ENCODE data around the gene QSOX2.

The QSOX2 gene

DNA sequence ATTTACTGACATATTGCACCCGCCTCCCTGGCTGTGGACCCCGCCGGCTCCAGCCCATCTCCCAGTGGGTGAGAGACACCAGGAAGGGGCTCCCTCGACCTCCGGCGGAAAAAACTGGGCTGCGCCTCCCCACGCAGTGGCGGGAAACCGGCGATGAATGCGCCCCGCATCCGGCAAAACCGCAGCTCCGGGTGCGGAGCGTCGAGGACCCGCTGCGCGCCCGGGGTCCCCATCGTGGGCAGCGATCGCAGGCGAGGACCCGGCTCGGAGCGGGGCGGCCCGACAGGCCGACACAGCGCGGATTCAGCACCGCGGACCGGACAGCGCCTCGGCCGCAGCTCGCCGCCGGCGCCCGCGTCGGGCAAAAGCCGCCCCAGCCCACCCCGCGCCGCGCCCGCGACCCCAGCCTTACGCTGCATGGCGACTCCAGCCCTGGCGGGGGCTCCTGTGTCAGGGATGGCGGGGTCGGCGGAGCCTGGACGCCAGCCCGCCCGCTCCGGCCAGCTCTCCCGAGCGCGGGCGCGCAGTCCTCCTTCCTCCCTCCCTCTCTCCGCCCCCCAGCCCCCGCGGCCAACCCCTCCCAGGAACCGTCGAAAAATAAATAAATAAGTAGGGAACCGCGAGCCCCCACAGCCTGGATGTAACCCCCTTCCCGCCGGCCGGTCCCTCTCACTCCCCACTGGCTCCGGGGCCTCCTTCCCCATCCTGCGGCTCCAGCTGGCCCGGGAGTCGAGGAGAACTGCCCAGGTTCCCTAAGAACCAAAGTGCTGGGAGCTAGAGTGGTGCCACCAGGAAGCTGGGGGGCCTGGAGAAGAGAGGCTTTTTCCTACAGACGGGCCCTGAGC is 43.8 kb downstream of the QSOX2 start:
- no peak for ATAC-seq

DNA sequence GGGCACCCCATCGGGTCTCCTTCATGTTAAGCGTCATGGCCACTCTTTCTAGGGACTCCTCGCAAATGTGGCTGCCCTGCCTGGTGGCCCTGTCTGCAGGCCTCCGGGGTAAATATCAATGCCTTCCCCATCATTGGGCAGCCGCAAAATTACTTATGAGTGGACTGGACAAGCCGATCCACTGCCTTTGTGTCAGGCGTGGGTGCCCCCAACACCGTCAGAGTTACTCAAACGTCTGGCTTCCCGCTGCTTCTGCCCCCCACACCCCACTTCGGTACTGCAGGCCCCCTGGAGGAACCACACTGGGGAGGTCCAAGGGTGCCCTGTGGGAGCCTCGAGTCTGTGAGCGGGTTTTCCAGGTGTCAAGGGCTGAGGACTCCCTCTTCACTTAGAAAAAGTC is 44.4 kb downstream of the QSOX2 start:
- no peak for ATAC-seq

DNA sequence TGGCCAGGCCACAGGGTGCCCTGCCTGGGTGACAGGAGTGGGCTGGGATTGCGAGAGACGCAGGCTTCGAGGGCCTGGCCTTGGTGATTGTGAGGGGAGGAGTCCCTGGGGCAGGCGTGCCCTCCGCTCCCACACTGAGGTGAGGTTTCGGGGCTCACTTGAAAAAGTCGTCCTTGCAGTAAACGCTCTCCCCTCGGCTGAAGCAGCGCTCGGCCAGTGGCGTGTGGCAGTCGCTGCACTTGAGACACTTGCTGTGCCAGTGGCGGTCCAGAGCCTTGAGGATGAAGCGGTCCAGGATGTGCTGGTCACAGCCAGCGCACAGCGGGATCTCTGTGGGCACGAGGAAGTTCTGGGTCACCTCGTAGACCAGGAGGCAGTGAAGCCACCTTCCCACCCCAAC is 45.2 kb downstream of the QSOX2 start:
- ATAC-seq = no peak

DNA sequence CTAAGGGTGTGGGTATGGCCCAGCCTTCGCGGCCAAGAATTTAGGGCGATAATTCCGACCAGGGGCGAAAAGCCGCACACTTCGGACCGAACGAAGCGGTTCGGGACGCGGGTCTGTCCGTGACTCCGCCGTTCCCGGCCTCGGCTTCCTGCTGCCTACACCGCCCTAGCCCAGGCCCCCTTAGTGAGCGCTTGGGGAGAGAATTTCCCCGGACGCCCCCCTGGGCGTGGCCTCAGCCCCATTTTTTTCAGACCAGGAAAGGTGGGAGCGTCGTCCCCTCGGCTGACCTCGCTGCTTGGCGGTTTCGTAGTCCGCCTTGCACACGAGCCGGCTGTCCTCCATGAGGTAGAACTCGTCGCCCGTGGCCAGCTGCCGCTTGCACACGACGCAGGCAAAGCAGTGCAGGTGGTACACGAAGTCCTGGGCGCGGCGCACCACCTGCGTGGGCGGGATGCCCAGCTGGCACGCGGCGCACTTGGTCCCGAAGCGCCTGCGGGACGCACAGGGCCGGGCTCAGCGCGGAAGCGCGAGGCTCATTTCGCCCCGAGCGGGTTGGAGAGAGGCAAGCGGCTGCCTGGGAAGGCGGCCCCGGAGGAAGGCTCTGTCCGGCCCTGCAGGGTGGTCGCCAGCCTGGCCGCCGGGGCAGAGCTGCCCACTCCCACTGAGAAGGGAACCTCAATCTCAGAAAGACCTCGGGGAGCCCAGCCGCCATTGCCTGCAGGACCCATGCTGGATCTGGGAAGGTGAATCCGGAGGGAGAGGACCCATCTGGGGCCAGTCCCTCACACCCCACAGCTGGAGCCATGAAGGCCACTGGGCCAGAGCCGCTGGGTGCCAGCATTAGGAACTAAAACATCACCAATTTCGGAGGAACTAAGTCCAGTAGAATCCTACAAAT is 46.0 kb downstream of the QSOX2 start:
- no peak for ATAC-seq

DNA sequence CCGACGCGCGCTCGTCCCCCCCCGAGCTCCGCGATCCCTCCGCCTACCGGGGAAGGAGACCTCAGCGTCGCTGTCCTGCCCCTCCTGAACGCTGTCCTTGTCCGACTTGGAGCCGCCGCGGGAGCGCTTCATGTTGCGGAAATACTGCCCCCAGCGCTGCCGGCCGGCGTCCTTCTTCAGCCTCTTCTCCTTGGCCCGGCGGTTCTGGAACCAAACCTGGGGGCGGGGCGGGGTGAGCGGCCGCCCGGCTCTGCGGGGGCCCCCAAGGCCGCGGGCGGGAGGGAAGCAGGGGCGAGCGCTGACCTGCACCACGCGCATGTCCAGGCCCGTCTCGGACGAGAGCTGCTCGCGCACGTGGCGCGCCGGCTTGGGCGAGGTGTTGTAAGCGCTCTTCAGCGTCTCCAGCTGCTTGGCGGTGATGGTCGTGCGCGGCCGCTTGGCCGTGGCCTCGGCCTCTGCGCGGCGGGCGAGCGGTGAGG is 47.0 kb downstream of the QSOX2 start:
- ATAC-seq = no peak

DNA sequence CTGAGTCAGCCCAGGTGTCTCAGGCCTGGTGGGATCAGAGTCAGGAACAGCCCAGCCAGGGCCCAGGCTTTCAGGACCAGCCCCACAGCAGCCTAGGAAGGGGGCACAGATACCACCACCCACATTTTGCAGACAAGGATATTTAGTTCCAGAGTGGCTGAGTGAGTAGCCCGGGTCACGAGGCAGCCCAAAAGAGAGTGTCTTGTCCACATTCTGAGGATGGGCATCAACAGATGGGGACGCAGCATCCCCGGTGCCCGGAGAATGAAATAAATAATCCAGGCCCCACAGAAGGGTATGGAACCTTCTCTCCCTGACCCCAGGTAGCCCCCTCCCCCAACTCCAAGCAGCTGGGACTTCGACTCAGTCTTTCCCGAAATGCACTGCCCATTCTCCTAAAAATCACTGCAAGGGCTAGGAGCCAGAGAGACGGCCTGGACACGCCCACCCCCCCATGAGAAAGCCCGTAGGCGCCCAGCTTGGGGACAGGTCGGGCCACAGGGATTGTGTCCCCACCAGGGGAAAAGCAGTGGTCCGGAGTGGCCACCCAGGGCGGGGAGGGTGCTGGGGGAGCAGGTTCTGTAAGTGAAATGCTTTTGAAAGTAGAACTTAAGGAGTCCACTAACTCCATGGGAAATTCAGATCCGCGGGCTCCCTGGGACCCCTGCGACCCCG is 47.5 kb downstream of the QSOX2 start:
- no peak for ATAC-seq

DNA sequence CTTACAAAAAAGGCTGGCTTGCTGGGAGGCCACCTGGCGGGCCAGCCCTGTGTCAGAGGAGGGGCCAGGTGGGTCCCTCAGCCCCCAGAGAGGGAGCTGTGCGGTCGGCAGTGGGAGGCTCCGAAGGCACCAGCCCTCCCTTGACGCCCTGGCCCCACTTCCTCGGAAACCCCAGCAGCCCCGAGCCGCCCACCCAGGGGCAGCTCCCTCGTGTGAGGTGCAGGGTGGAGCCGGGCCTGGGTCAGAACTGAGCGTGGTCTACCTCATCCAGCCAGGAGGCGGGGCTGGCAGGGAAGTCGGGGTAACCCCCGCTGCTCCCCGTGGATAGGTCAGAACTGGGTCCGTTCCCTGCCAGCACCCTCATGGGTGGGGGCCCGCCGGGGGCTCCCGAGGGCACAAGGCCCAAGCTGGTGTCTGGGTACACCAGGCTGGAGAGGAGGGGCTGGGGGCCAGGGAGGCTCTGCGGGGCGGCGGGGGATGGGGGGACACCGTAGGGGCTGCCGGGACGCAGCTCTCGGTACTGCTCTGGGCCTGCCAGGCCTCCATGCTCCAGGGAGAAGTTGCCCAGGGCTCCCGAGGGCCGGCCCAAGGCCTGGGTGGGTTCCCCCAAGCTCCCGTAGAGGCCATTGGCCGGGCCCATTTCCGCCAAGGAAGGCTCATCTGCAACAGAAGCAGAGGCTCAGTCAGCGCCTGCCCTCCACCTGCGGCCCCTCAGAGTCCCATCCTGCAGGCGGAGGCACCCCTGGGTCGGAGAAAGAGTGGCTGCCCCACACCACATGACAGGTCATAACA is 48.3 kb downstream of the QSOX2 start:
- ATAC-seq = no peak

DNA sequence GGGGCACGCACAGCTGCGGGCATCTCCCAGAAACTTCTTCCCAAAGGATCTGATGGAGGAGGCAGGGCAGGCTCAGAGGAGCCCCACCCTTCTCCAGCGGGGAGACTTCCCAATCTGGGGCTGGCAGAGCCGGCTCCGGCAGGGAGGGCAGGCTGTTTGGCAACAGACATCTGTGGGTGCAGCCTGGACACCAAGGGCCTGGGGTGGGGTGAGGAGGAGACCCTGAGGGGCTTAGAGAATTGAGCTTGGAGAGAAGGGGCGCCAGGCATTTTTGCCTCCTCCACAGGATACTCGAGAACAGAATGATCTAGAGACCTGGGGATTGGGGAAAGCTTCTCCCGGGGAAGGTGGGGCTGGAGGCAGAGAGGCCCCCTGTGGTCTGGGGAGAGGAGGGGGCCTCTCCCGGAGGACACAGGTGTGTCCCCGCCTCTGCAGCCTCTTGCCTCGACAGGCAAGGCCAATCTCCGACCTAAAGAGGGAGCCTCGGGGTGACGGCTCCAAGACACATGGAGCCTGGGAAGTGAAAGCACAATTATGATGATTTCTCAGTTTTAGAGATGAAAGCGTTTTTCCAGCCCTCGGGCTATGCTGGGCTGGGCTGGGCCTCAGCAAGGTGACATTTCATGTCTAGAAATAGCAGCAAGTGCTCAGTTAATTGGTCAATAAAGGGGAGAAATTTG is 49.1 kb downstream of the QSOX2 start:
- ATAC-seq = no peak

DNA sequence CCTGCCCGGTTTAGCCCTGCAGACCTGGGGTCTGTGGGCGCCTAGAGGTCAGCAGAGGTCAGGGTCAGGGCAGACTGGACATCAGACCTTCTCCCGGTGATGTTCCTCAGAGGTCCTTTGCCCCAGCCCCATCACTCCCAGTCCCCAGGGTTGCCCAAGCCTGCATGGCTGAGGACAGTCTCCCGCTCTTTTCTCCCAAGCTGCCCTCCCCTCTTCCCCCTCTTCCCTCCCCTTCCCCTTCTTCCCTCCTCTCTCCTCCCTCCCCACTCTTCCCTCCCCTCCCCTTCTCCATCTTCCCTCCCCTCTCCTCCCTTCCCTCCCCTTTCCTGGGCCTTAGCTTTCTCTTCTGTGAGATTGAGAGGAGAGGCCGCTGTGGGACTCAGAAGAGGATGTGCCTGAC is 51.1 kb downstream of the QSOX2 start:
- ATAC-seq = no peak

DNA sequence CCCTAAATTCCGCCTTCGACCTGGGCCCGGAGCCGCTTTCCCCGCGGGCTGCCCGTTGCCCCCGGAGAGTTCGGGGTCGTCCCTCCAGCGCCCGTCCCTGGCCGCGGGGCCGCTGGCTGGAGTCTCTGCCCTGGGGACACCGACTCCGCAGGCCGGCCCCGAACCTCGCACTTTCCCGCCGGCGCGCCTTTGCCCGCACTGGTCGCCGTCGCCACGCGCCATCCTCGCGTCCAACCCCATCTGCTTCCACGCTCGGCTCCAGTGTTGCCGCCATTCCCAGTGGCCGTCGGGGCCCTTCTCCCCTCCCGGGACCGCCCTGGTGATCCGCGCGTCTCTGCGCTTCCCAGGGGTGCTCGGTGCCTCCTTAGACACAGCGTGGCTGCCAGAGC is 51.7 kb downstream of the QSOX2 start:
- ATAC-seq = no peak

DNA sequence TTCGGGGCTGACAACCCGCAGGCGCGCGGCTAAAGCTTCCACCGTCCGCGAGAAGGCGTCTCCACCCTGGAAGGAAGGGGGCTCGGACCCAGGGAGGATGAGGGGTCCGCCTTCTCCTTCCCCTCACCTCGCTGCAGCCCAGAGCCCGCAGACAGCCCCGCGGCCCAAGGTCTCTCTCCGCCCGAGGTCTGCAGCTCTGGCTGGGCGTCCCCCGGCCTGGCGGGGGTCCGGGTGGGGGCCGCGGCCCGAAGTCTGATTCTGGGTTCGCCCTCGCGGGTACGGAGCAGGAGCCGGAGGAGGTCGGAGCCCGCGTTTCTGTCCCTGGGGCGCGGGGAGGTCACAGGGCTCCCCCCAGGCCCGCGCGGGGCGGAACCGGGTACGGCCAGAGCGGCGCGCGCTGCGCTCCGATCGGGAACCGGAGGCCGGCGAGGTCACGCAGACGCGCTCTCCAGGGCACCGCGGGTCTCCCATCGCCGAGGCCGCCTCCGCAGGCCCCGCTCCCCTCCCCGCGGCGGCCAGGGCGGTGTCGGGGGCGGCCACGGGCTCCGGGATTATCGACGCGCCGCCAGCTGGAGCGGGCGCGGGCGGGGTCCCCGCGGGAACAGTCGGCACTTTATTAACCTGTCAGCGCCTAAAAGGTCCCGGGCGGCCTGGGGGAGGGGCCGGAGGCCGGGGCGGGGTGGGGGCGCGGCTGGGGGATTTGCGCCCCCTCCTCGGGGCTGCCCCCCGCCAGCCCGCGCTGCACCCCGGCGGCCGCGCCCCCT is 52.3 kb downstream of the QSOX2 start:
- ATAC-seq = no peak

DNA sequence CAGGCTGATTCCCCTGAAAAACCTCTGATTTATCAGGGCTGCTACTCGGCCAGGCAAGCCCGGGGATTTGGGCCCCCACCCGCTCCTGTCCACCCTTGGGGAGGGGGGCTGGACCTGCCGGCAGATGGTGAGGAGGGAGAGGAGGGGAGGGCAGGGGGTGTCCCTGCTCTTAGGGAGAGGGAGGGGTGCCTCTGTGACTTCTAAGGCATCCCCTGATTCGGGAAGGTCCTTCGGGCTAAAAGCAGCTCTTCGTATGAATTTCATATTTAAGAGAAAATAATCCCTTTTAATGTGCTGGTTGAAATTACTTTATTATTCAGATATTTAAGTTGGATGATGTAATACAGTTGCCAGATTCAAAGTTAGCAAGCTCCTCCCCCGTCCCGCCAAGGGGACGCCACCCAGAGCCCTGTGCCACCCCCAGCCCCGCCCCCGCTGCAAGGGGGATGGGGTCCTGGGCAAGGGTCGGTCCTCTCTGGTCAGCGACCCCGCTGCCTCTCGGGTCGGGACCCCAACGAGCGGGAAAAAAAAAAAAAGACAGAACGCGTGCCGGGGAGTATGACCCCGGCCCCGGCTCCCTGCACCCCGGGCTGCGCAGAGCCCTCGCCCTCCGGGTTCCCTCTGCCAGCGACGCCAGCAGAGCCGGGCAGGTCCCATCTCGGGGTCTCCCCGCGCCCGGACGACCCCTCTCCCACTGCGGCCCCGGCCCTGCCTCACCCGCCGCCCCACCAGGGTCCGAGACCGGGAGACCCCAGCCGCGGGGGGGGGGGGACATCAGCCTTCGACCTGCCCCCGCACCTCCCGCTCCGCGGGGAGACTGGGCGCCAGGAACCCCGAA is 53.1 kb downstream of the QSOX2 start:
- no peak for ATAC-seq

DNA sequence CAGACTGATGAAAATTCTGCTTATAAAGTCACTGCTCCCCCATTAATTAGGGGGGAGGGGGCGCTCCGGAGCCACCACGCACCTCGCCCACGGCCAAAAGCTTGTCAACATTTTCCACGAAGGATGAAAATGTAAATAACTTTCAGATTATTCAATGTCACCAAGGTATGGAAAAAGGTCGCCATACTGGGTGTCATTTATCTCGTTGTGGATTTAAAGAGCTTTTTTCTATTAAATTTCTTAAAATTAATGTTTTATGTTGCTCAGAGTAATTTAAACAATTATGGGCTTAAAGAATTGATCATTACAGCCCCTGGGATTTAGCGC is 53.7 kb downstream of the QSOX2 start:
- no peak for ATAC-seq

DNA sequence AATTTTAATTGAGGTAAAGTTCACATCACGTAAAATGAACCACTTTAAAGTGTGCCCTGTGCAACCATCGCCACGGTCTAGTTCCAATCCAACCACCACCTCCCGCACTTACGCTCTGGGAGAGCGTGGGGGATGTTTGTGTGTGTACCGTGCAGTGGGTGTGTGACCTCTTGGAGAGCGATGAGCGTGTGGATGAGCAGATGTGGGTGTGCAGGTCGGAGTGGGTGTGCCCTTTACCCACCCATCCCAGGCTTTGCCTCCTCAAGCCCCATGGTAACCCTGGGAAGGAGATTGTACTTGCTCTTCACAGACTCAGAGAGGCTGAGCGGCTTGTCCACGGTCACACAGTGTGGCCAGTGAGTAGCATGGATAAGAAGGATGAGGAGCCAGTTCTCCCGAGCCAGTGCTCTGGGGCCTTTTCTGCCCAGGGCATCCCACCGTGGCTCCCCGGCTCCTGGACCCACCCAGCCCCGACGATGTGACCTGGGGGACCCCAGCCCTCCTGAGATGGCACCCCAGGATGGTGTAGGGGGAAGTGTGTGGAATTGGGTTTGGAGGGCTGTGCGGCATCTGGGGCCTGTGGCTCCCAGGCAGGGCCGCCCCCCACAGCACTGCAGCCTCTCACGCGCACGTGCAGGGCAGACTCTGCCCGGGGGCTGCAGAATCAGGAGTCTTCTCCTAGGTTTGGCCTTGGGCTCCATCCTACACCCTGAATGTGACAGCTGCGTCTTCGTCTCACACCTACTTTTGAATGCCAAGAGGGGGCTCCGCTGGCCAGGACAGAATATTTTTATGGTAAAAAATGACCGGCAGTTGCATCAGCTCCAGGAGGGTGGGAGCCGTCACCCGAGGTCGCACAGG is 54.3 kb downstream of the QSOX2 start:
- no peak for ATAC-seq

DNA sequence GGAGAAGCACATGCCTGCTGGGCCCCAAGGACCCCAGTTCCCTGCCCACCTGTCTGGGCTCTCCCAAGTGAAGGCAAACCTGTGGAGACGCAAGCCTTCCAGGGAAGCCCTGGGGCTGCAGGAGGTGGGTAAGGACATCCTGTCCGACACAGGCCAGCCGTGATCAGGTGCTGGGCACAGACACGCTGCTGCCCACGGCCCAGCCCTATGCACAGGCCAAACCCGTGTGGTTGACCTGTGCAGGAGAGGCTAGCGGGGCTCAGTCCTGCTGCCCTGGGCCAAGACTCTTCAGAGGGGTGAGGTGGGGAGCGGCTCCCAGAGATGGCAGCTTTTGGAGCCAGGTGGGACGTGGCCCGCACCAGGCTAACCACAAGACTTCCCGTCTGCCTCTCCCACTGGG is 55.0 kb downstream of the QSOX2 start:
- ATAC-seq = no peak

DNA sequence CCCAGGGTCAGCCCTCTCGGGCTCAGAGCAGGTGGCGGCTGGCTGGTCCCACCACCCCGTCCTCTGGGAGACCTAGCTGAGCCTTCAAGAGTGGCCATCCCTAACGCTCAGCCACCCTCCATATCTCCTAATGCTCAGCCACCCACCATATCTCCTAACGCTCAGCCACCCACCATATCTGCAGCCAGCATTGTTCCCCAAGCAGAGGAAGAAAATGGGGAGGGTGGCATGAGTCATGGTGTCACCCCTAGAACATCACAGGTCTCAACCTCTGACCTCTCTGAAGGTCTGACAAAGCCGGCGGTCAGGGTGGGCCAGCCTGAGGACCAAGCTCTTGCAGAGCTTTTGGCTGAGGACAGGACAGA is 55.4 kb downstream of the QSOX2 start:
- ATAC-seq = no peak

DNA sequence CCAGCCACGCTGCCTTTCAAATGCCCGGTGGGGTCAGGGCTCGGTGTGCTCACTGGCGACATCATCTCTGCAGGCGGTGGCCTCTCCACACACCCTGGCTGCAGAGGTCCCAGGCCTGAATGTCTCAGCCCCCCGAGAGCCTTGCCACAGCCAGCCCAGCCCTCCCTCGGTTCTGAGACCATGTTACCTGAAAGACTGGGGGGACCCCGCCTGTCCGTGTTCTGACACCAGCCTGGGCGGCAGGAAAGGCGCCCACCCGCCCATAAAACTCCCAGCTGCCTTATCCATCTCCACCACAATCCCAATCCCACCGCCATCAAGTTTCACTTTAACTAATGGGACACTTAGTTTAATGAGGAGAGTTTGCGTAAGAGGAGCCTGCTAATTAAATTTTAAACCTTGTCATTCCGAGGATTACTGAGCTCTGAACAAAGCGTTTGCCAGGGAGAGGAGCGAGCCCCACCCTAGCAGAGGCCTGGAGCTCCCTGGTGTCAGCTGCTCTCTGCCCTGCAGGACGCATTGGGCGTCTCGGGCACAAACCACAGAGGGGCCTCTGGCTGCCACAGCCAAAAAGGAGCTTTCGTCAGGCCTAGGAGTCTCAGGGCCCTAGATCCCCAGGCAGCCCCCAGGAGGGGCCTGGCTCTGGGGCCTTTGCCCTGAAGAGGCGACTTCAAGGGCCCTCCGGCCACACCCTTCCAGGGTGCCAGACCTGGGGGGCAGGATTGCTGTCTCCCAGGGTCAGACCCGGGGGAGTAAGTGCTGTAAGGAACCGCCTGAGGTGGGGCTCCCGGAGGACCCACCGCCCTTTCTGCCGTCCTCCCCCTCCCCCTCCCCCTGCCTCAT is 56.0 kb downstream of the QSOX2 start:
- ATAC-seq = no peak
